ENCODE results near the gene PRKACB. TPM values are rescaled to one million over a fixed set of nuclear protein-coding genes. Genes with fewer than 3 reads are reported as not detected.

PRKACB gene
- total RNA-seq (2022; extraction: Qiagen RNA extraction), result 5.7 to 9.9 TPM (median 7.6 TPM) in 5 replicates

DNA sequence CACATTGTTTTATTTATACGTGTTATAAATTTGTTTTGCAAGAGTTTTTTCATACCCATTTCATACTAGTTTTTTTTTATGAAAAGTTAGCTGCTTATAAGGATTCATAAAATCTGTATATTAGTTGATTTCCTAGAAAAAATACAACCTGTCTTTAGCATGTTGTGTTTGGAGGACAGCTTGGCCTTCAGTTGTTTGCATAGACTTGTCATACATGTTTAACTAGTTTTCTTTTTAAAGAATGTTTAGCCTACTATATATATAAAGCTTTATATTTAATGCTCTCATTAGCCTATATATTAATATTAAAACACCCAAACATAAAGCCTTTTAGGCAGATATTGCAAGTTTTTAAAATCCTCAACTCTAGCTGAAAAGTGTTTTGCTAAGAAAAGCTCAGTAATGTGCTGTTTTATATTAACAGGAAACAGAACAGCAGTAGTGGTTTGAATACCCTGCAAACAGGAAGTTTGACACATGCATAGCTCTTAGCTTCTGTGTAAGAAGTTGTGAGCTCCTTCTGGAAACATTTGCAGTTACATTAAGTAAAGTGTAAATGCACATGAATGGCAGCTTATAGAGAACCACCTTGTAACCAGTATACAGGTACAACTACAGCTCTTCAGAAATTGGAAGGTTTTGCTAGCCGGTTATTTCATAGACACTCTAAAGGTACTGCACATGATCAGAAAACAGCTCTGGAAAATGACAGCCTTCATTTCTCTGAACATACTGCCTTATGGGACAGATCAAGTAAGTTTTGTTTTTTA is at the start of gene PRKACB:
Gene PRKACB, plus strand, starts transcription at position 476 of the 770 bp plus-strand sequence. Its CDS starts 91 bp downstream, at position 567.

Other genes starting within 250 kb of the PRKACB start
- gene TTLL7, start 145.1 kb upstream of the PRKACB start, total RNA-seq (2022; extraction: Qiagen RNA extraction), result 2.8 to 4.2 TPM (median 3.2 TPM) in 5 replicates
- 0.25 to 0.91 TPM (median 0.54 TPM) in 5 replicates for gene SAMD13, start 157.4 kb downstream of the PRKACB start, total RNA-seq (2022; extraction: Qiagen RNA extraction)

Measured in A549 treated with Hydrocortisone at 1 μM for 4 hours (cell line).